ENCODE data around the gene MRPS7.

MRPS7 gene

GRCh38 chr17:75228847-75229246, 32.8 kb upstream of the MRPS7 start:
- POLR2A ChIA-PET, result interaction anchor here (1.1 kb wide), 1 partner anchor 10 kb away, joined by 3 read pairs; no protein-coding TSS in a partner anchor
- CTCF ChIA-PET, result interaction anchor here (1.1 to 4.9 kb wide), 4 partner anchors 9 to 184 kb away, joined by 5 to 47 read pairs (median 13); no protein-coding TSS in a partner anchor
- no peak for TF ChIP-seq CTCF (IDR thresholded peaks at IDR 0.05; ENCODE audit: insufficient read depth, low read length, missing control alignments)
- DNase-seq (ENCODE audit: low read depth, low spot score), result no peak
- no peak overlapping the region for H3K4me3 ChIP-seq (ENCODE audit: low read depth, low read length)

DNA sequence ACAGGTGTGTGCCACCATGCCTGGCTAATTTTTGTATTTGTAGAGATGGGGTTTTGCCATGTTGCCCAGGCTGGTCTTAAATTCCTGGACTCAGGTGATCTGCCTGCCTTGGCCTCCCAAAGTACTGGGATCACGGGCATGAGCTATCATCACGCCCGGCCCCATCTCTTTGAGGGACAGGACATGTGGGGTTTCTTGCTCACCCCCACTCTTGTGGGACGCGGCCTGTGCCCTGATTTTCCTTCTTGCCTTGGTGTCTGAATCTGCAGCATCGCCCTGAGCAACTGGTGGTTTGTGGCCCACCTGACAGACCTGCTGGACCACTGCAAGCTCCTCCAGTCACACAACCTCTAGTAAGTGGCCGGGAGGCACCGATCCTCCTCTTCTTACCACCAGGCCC, 30.6 kb upstream of the MRPS7 start:
- no peak for DNase-seq (ENCODE audit: low read depth, low spot score)
- POLR2A ChIA-PET, result interaction anchor here (0.6 kb wide), 1 partner anchor 14 kb away, joined by 3 read pairs; no protein-coding TSS in a partner anchor
- CTCF ChIA-PET, result interaction anchor here (1.1 to 4.9 kb wide), 5 partner anchors 9 to 117 kb away, joined by 3 to 47 read pairs (median 14); partner anchors contain the start of gene NUP85
- no peak for TF ChIP-seq CTCF (IDR thresholded peaks at IDR 0.05; ENCODE audit: insufficient read depth, low read length, missing control alignments)
- no peak overlapping the region for H3K4me3 ChIP-seq (ENCODE audit: low read depth, low read length)

- no peak for DNase-seq (ENCODE audit: low read depth, low spot score)
- ChIA-PET POLR2A (interaction anchor here (0.6 kb wide), 1 partner anchor 30 kb away, joined by 3 read pairs; no protein-coding TSS in a partner anchor), CTCF (interaction anchor here (1.0 to 4.9 kb wide), 5 partner anchors 8 to 118 kb away, joined by 3 to 47 read pairs (median 14); no protein-coding TSS in a partner anchor)
- H3K4me3 ChIP-seq (ENCODE audit: low read depth, low read length), result no peak overlapping the region
- no peak for TF ChIP-seq CTCF (IDR thresholded peaks at IDR 0.05; ENCODE audit: insufficient read depth, low read length, missing control alignments)
Measured at GRCh38 chr17:75231741-75232464, 29.8 kb upstream of the MRPS7 start.

DNA sequence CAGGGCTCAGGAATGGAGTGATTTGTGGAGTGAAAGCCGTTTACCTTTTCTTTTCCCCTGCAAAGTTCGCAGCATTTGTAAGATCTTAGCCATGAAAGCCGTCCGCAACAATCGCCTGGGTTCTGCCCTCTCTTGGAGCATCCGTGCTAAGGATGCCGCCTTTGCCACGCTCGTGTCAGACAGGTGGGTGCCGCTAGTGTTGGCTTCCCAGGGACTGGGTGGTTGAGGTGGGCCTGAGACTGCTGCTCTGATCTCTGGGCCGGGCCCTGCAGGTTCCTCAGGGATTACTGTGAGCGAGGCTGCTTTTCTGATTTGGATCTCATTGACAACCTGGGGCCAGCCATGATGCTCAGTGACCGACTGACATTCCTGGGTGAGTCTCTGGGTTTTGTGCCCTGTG, 28.9 kb upstream of the MRPS7 start:
- no peak for DNase-seq (ENCODE audit: low read depth, low spot score)
- ChIA-PET CTCF (interaction anchor here (1.0 to 4.9 kb wide), 3 partner anchors 7 to 119 kb away, joined by 3 to 47 read pairs (median 20); no protein-coding TSS in a partner anchor), POLR2A (no interaction called here)
- TF ChIP-seq CTCF (IDR thresholded peaks at IDR 0.05; ENCODE audit: insufficient read depth, low read length, missing control alignments), result no peak
- no peak overlapping the region for H3K4me3 ChIP-seq (ENCODE audit: low read depth, low read length)

DNA sequence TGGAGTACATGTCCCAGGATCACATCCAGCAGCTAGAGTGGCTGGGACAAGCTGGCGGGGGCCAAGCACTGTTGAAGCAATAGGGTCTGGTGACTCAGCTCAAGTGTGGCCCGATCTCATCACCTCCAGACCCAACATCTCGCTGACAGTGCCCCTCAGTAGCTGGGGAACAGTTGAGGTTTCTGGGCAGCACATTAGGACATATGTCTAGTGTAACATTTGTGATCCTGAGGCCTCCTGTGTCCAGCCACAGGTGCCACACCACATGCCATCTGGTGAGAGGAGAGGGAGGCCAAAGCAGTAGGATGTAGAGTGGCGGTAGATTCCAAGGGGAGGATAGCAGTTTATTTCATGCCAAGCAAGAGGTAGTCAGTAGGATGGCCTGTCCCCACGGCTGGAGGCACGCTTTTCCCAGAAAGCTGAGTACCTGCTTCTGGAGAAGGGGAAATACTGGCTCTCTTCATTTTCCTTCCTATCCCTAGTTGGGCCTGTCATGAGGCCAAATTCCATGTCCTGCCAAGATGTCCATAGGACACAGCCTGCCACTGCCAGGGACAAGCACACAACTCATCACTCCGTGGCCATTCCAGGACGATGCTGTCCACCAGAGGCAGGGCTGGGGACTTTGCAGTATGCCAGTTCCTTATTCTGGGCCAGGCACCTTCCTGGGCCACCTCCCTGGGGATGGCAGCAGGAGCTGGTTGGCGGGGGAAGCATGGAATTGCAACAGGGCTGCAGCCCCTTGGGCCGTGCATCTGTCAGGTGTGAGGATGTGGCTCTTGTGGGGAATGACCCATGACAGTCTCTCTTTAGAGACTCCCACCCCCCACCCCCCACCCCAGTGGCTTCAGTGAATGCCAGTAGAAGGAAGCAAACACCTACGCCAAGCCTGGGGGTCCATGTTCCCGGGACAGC, 24.3 kb upstream of the MRPS7 start:
- no peak for TF ChIP-seq CTCF (IDR thresholded peaks at IDR 0.05; ENCODE audit: insufficient read depth, low read length, missing control alignments)
- DNase-seq (ENCODE audit: low read depth, low spot score), result no peak
- H3K4me3 ChIP-seq (ENCODE audit: low read depth, low read length), result no peak overlapping the region
- ChIA-PET CTCF (interaction anchor here (0.8 to 6.0 kb wide), 19 partner anchors 8 to 276 kb away, joined by 3 to 73 read pairs (median 5); partner anchors contain the start of genes MIF4GD and NUP85), POLR2A (interaction anchor here (0.6 kb wide), 1 partner anchor 157 kb away, joined by 3 read pairs; no protein-coding TSS in a partner anchor)

Data from AG04449 (cell line).